Stimulated activated naive B cell treated with anti-CD40 and anti-IgM and Interleukin-4, amounts not matched to agents 10 μg/mL and 1 μg/mL and 100 μg/mL, for 72 hours (primary cell): ENCODE measurements around the gene APOL2.
A peak's percentile ranks its signal among the peaks of the same experiment; 100 is the strongest.

Experiments
- ATAC-seq, 2 donors: fragments of 150-1000 bp; cut with Tn5 transposase; replicated peaks; 2 replicates each; pipeline ENCODE4 v1.10.0; 2021; ENCODE audit warnings: moderate library complexity in 1 of 2
- DNase-seq: peaks from one replicate; pipeline ENCODE4 v3.0.0; 2021
- H3K27ac Mint-ChIP-seq: one replicate; pipeline ENCODE4 v1.8.0; 2022; ENCODE audit warnings: mild to moderate bottlenecking, mixed read lengths
- H3K27me3 Mint-ChIP-seq, 2 donors: one replicate each; pipeline ENCODE4 v1.8.0; 2022; ENCODE audit warnings: mixed read lengths in 2 of 2
- H3K36me3 Mint-ChIP-seq, 2 donors: one replicate each; pipeline ENCODE4 v1.8.0; 2022; ENCODE audit warnings: mixed read lengths in 2 of 2, mild to moderate bottlenecking in 1 of 2
- H3K4me1 Mint-ChIP-seq, 2 donors: one replicate each; pipeline ENCODE4 v1.8.0; 2022; ENCODE audit warnings: mixed read lengths in 2 of 2, mild to moderate bottlenecking in 1 of 2
- H3K4me3 Mint-ChIP-seq, 2 donors: one replicate each; pipeline ENCODE4 v1.8.0; 2022; ENCODE audit warnings: mild to moderate bottlenecking in 2 of 2, mixed read lengths in 2 of 2, moderate library complexity in 1 of 2
- H3K9me3 Mint-ChIP-seq, 2 donors: one replicate each; pipeline ENCODE4 v1.8.0; 2022; ENCODE audit warnings: mixed read lengths in 2 of 2, mild to moderate bottlenecking in 1 of 2

Gene APOL2

DNA sequence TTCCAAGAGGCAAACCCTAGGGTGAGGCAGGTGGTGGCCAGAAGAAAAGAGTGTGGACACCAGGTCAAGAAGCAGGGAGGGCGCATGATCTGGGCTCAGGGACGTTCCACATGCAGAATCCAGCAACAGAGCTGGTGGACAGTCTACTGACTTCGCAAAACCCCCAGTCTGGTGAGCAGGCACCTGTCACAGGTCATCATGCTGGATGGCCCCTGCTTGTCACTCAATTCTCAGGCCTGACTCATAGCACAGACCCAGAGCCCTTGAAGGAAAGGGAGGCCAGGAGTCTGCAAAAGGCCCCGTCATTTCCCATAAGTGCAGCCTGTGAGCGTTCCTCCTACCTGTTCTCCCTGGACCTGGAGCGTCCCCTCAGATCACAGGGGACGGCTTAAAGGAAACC lies 55.9 kb downstream of the APOL2 start:
- no peaks in the 10 kb centered on the region for H3K9me3 Mint-ChIP-seq
- ATAC-seq: no peak
- H3K36me3 Mint-ChIP-seq: no peaks in the 10 kb centered on the region
- no peak overlapping the region for H3K4me3 Mint-ChIP-seq
- no peaks in the 10 kb centered on the region for H3K27me3 Mint-ChIP-seq
- peaks cover 2 to 5% of the 10 kb centered on the region in 2 donors for H3K4me1 Mint-ChIP-seq
- H3K27ac Mint-ChIP-seq: no peak overlapping the region
- no peak for DNase-seq

DNA sequence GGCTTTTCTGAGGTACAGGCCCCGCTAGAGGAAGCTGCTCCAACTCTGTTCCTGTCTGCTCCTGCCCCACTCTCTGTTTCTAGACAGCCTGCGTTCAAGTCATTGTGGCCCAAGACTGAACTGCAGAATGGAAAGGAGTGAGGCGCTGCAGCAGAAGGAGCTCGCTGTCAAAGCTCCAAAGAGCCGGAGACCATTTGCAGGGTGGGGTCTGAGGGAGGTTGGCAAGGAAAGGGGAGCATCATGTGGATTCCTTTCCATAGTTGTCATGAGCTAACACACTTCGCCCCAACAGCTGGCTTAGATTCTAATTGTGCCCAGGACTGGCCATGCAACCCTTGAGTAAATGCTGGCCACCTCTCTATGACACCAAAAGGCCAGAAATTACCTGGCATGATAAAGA lies 56.5 kb downstream of the APOL2 start:
- no peak for DNase-seq
- Mint-ChIP-seq H3K4me3 (no peak overlapping the region), H3K9me3 (no peaks in the 10 kb centered on the region), H3K4me1 (peaks cover 2 to 5% of the 10 kb centered on the region in 2 donors), H3K27ac (no peak overlapping the region), H3K36me3 (no peaks in the 10 kb centered on the region), H3K27me3 (no peaks in the 10 kb centered on the region)
- ATAC-seq: no peak

GRCh38 chr22:36182056-36182455 lies 57.3 kb downstream of the APOL2 start:
- Mint-ChIP-seq H3K9me3 (no peaks in the 10 kb centered on the region), H3K36me3 (no peaks in the 10 kb centered on the region), H3K4me3 (no peak overlapping the region), H3K27me3 (no peaks in the 10 kb centered on the region), H3K4me1 (peaks cover 2 to 5% of the 10 kb centered on the region in 2 donors), H3K27ac (no peak overlapping the region)
- no peak for DNase-seq
- ATAC-seq: no peak

GRCh38 chr22:36180928-36181327 lies 58.4 kb downstream of the APOL2 start:
- Mint-ChIP-seq H3K27me3 (no peaks in the 10 kb centered on the region), H3K4me3 (no peak overlapping the region), H3K36me3 (no peaks in the 10 kb centered on the region), H3K9me3 (no peaks in the 10 kb centered on the region), H3K27ac (no peak overlapping the region), H3K4me1 (peaks cover 2 to 5% of the 10 kb centered on the region in 2 donors)
- ATAC-seq (no peak), DNase-seq (no peak)

DNA sequence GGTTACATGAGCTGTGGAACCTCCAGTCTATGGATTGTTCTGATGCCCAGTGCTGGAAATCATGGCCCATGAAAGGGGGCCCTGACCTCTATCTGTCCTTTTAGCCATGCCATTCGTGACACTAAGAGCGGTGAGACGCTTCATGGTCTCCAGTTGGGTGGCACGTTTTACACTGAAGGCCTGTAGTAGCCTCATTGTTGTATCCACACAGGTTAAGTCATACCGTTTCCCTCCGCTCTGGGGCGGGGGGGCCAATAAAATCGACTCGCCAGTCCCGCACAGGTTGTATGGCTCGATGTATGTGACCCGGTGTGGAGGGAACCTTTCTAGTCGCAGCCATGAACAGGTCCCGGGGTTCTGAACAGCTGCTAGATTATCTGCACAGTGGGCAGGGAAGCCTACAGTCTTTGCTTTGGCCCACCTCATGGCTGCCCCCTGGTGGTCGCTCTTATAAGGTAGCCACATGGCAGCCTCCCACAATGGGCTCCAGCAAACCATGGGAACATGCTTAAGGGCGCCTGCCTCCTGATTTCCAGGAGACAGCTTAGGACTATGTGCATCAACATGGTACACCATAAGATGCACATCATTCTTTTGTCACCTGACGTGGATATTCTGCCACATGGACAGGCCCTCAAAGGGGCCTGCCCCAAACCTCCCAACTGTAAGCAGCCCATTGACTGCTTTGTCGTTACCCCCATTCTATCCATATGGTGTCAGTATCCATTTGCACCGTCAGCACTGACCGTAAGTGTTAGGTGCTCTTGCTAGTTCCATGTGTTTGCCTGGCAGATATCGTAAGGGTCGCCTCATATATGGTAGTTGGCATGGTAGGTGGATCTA lies 59.1 kb downstream of the APOL2 start:
- Mint-ChIP-seq H3K27me3 (no peaks in the 10 kb centered on the region), H3K36me3 (no peaks in the 10 kb centered on the region), H3K9me3 (no peaks in the 10 kb centered on the region), H3K27ac (no peak overlapping the region), H3K4me3 (no peak overlapping the region), H3K4me1 (peaks cover 2 to 5% of the 10 kb centered on the region in 2 donors)
- peak; percentile 59 for DNase-seq
- peak; percentile 98 to 100 for ATAC-seq

DNA sequence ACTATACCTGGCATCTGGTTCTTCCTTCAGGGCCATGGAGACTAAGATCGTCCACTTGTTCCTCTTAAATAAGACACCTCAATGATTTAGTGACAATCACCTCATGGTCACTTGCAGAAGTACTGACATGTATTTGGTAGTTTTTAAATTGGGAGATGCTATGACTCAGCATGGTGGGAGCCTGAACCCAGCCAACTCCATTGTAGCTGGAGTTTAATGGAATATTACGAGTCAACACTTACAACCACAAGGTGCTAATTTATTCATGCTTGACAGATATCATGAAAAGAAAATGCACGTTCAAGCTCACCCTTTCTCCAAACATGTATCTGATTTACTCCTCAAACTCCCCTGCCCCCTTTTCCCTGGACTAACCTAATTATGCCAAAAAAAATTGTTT lies 62.2 kb downstream of the APOL2 start:
- no peaks in the 10 kb centered on the region for H3K27me3 Mint-ChIP-seq
- peaks cover 2 to 5% of the 10 kb centered on the region in 2 donors for H3K4me1 Mint-ChIP-seq
- ATAC-seq (no peak), DNase-seq (no peak)
- H3K4me3 Mint-ChIP-seq: no peak overlapping the region
- no peaks in the 10 kb centered on the region for H3K9me3 Mint-ChIP-seq
- no peak overlapping the region for H3K27ac Mint-ChIP-seq
- H3K36me3 Mint-ChIP-seq: no peaks in the 10 kb centered on the region
